ENCODE measurements around the gene ZNF428.

The ZNF428 gene

GRCh38 chr19:43633520-43633919 is 14.1 kb upstream of the ZNF428 start:
- H3K27me3 Mint-ChIP-seq = peaks cover 20% of the 10 kb centered on the region
- no peak overlapping the region for H3K27ac Mint-ChIP-seq
- H3K36me3 Mint-ChIP-seq (ENCODE audit: low read depth) = no peaks in the 10 kb centered on the region
- no peaks in the 10 kb centered on the region for H3K4me1 Mint-ChIP-seq (ENCODE audit: low read depth)
- H3K9me3 Mint-ChIP-seq = no peaks in the 10 kb centered on the region
- no peak overlapping the region for H3K4me3 Mint-ChIP-seq

GRCh38 chr19:43631491-43631890 is 12.1 kb upstream of the ZNF428 start:
- no peak overlapping the region for H3K4me3 Mint-ChIP-seq

GRCh38 chr19:43628646-43629326 is 9.4 kb upstream of the ZNF428 start:
- peaks cover 10% of the 10 kb centered on the region for H3K27me3 Mint-ChIP-seq
- peaks cover 10% of the 10 kb centered on the region for H3K4me1 Mint-ChIP-seq (ENCODE audit: low read depth)
- no peaks in the 10 kb centered on the region for H3K9me3 Mint-ChIP-seq
- H3K36me3 Mint-ChIP-seq (ENCODE audit: low read depth) = no peaks in the 10 kb centered on the region
- H3K27ac Mint-ChIP-seq = no peak overlapping the region
- no peak overlapping the region for H3K4me3 Mint-ChIP-seq

More at GRCh38 chr19:43631491-43631890, 12.1 kb upstream of the ZNF428 start:
- peaks cover 10% of the 10 kb centered on the region for H3K27me3 Mint-ChIP-seq
- no peak overlapping the region for H3K27ac Mint-ChIP-seq
- H3K9me3 Mint-ChIP-seq = no peaks in the 10 kb centered on the region
- H3K4me1 Mint-ChIP-seq (ENCODE audit: low read depth) = no peaks in the 10 kb centered on the region
- no peaks in the 10 kb centered on the region for H3K36me3 Mint-ChIP-seq (ENCODE audit: low read depth)

- Mint-ChIP-seq H3K9me3 (no peaks in the 10 kb centered on the region), H3K36me3 (ENCODE audit: low read depth) (no peaks in the 10 kb centered on the region), H3K27ac (no peak overlapping the region), H3K4me3 (no peak overlapping the region), H3K4me1 (ENCODE audit: low read depth) (peaks cover 10% of the 10 kb centered on the region), H3K27me3 (peaks cover 6% of the 10 kb centered on the region)
These were observed 7.4 kb upstream of the ZNF428 start for GRCh38 chr19:43626838-43627237.

- Mint-ChIP-seq H3K4me3 (no peak overlapping the region), H3K9me3 (no peaks in the 10 kb centered on the region), H3K27me3 (peaks cover 6% of the 10 kb centered on the region), H3K27ac (no peak overlapping the region), H3K4me1 (ENCODE audit: low read depth) (peaks cover 10% of the 10 kb centered on the region), H3K36me3 (ENCODE audit: low read depth) (no peaks in the 10 kb centered on the region)
These were observed 6.6 kb upstream of the ZNF428 start for GRCh38 chr19:43625918-43626579.

- Mint-ChIP-seq H3K27me3 (peaks cover 6% of the 10 kb centered on the region), H3K4me3 (no peak overlapping the region), H3K4me1 (ENCODE audit: low read depth) (peaks cover 19% of the 10 kb centered on the region), H3K9me3 (no peaks in the 10 kb centered on the region), H3K27ac (no peak overlapping the region), H3K36me3 (ENCODE audit: low read depth) (no peaks in the 10 kb centered on the region)
These were observed 5.5 kb upstream of the ZNF428 start for GRCh38 chr19:43624933-43625332.

GRCh38 chr19:43623889-43624670 is 4.7 kb upstream of the ZNF428 start:
- H3K27ac Mint-ChIP-seq = no peak overlapping the region
- no peaks in the 10 kb centered on the region for H3K9me3 Mint-ChIP-seq
- no peak overlapping the region for H3K4me3 Mint-ChIP-seq
- peaks cover 20% of the 10 kb centered on the region for H3K4me1 Mint-ChIP-seq (ENCODE audit: low read depth)
- H3K36me3 Mint-ChIP-seq (ENCODE audit: low read depth) = no peaks in the 10 kb centered on the region
- peaks cover 6% of the 10 kb centered on the region for H3K27me3 Mint-ChIP-seq

GRCh38 chr19:43622956-43623355 is 3.5 kb upstream of the ZNF428 start:
- no peaks in the 10 kb centered on the region for H3K9me3 Mint-ChIP-seq
- peaks cover 6% of the 10 kb centered on the region for H3K27me3 Mint-ChIP-seq
- no peak overlapping the region for H3K27ac Mint-ChIP-seq
- H3K4me3 Mint-ChIP-seq = no peak overlapping the region
- H3K36me3 Mint-ChIP-seq (ENCODE audit: low read depth) = no peaks in the 10 kb centered on the region
- peaks cover 23% of the 10 kb centered on the region for H3K4me1 Mint-ChIP-seq (ENCODE audit: low read depth)

GRCh38 chr19:43622070-43622469 is 2.6 kb upstream of the ZNF428 start:
- H3K27ac Mint-ChIP-seq = no peak overlapping the region
- H3K9me3 Mint-ChIP-seq = no peaks in the 10 kb centered on the region
- H3K4me3 Mint-ChIP-seq = no peak overlapping the region
- H3K27me3 Mint-ChIP-seq = no peaks in the 10 kb centered on the region
- no peaks in the 10 kb centered on the region for H3K36me3 Mint-ChIP-seq (ENCODE audit: low read depth)
- peaks cover 23% of the 10 kb centered on the region for H3K4me1 Mint-ChIP-seq (ENCODE audit: low read depth)

- Mint-ChIP-seq H3K36me3 (ENCODE audit: low read depth) (no peaks in the 10 kb centered on the region), H3K4me1 (ENCODE audit: low read depth) (peaks cover 23% of the 10 kb centered on the region), H3K27me3 (no peaks in the 10 kb centered on the region), H3K9me3 (no peaks in the 10 kb centered on the region), H3K4me3 (peak overlapping the region; percentile 96), H3K27ac (peak overlapping the region; percentile 97)
These were observed 902 bp upstream of the ZNF428 start for GRCh38 chr19:43620061-43621001.

- no peaks in the 10 kb centered on the region for H3K36me3 Mint-ChIP-seq (ENCODE audit: low read depth)
- no peaks in the 10 kb centered on the region for H3K9me3 Mint-ChIP-seq
- peak overlapping the region; percentile 96 for H3K4me3 Mint-ChIP-seq
- peak overlapping the region; percentile 97 for H3K27ac Mint-ChIP-seq
- H3K4me1 Mint-ChIP-seq (ENCODE audit: low read depth) = peaks cover 14% of the 10 kb centered on the region
- H3K27me3 Mint-ChIP-seq = no peaks in the 10 kb centered on the region
These were observed 538 bp downstream of the ZNF428 start for GRCh38 chr19:43618921-43619261.

- Mint-ChIP-seq H3K9me3 (no peaks in the 10 kb centered on the region), H3K36me3 (ENCODE audit: low read depth) (peaks cover 10% of the 10 kb centered on the region), H3K27ac (no peak overlapping the region), H3K4me1 (ENCODE audit: low read depth) (peaks cover 14% of the 10 kb centered on the region), H3K4me3 (no peak overlapping the region), H3K27me3 (no peaks in the 10 kb centered on the region)
These were observed 2.5 kb downstream of the ZNF428 start for GRCh38 chr19:43616954-43617353.

GRCh38 chr19:43616306-43616705 is 3.1 kb downstream of the ZNF428 start:
- Mint-ChIP-seq H3K4me3 (no peak overlapping the region), H3K36me3 (ENCODE audit: low read depth) (peaks cover 15% of the 10 kb centered on the region), H3K27ac (no peak overlapping the region), H3K9me3 (no peaks in the 10 kb centered on the region), H3K4me1 (ENCODE audit: low read depth) (peaks cover 14% of the 10 kb centered on the region), H3K27me3 (no peaks in the 10 kb centered on the region)

GRCh38 chr19:43612374-43612773 is 7.1 kb downstream of the ZNF428 start:
- H3K27ac Mint-ChIP-seq = no peak overlapping the region
- H3K27me3 Mint-ChIP-seq = no peaks in the 10 kb centered on the region
- peaks cover 19% of the 10 kb centered on the region for H3K36me3 Mint-ChIP-seq (ENCODE audit: low read depth)
- no peaks in the 10 kb centered on the region for H3K9me3 Mint-ChIP-seq
- H3K4me3 Mint-ChIP-seq = no peak overlapping the region
- peaks cover 9% of the 10 kb centered on the region for H3K4me1 Mint-ChIP-seq (ENCODE audit: low read depth)
